ENCODE data around the gene SDK2. TPM values are rescaled to one million over a fixed set of nuclear protein-coding genes. Genes with fewer than 3 reads are reported as not detected.

Gene SDK2
- total and polyA plus RNA-seq, 2 of the 4 experiments (the other 2 are of a cell fraction) = under 0.01 to 0.03 TPM

DNA sequence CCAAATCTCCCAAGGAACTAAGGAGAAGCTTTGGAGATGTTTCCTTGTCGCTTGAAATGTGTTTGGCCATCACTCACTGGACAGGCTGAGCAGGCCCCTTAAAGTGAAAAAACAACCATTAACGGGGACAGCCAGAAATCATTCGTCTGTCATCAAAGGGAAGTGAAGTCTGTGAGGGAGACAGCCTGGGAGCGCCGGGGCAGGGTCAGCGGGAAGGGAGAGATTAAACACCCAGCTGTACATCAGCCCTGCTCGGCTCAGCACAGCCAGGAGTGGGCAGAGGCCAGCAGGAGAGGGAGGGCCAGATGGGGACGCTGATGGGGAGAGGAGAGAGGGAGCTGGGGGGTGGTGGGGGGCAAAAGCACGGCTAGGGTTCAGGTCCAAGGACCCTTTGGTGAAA, 105.1 kb downstream of the SDK2 start:
- CTCF ChIA-PET = no interaction called here
- intact Hi-C loops (cut with micrococcal nuclease) = no loop called here

More for the DNA sequence above, 105.1 kb downstream of the SDK2 start:
- no peak overlapping the region for H3K4me3 ChIP-seq (ENCODE audit: insufficient read depth, low read depth, low read length)
- H3K4ac ChIP-seq (ENCODE audit: low read depth, low read length) = no peak overlapping the region
- no peaks in the 10 kb centered on the region for H3K4me1 ChIP-seq (ENCODE audit: control insufficient read depth, insufficient read depth, low read length)
- TF ChIP-seq RCOR1 (IDR thresholded peaks at IDR 0.05; ENCODE audit: insufficient replicate concordance, low read length) = no peak
- no peak for TF ChIP-seq RFX5 (IDR thresholded peaks at IDR 0.05; ENCODE audit: low read depth, low read length)
- no peak for TF ChIP-seq CEBPB (IDR thresholded peaks at IDR 0.05; ENCODE audit: low read depth, low read length)
- TF ChIP-seq, protein P1, sequence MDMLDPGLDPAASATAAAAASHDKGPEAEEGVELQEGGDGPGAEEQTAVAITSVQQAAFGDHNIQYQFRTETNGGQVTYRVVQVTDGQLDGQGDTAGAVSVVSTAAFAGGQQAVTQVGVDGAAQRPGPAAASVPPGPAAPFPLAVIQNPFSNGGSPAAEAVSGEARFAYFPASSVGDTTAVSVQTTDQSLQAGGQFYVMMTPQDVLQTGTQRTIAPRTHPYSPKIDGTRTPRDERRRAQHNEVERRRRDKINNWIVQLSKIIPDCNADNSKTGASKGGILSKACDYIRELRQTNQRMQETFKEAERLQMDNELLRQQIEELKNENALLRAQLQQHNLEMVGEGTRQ (IDR thresholded peaks at IDR 0.05; ENCODE audit: low read depth, low read length) = no peak
- TF ChIP-seq MAZ (IDR thresholded peaks at IDR 0.05; ENCODE audit: borderline replicate concordance, low read depth, low read length) = no peak
- no peak for TF ChIP-seq SMC3 (IDR thresholded peaks at IDR 0.05; ENCODE audit: low read depth, low read length)
- no peak overlapping the region for H3K9ac ChIP-seq (ENCODE audit: low read depth, low read length)
- H2AK5ac ChIP-seq (ENCODE audit: low read depth, low read length) = no peak overlapping the region
- no peak overlapping the region for H3K18ac ChIP-seq (ENCODE audit: low read depth, low read length)
- H2BK120ac ChIP-seq (ENCODE audit: low read depth, low read length) = no peak overlapping the region
- H3K36me3 ChIP-seq (ENCODE audit: control insufficient read depth, insufficient read depth, low read length) = no peaks in the 10 kb centered on the region
- no peak overlapping the region for H2BK20ac ChIP-seq (ENCODE audit: low read depth, low read length)
- no peak for ATAC-seq (ENCODE audit: low read depth)
- H2BK15ac ChIP-seq (ENCODE audit: low read depth, low read length) = no peak overlapping the region
- in situ Hi-C loops (cut with MboI; ENCODE audit: low sequenced_read_pairs) (loop anchor here (25.0 kb wide), 1 partner anchor 277 kb away; the partner anchor contains the start of gene CPSF4L), dilution Hi-C loops (cut with HindIII; ENCODE audit: low sequenced_read_pairs, unreplicated experiment) (no loop called here)
- no peak overlapping the region for H4K8ac ChIP-seq (ENCODE audit: low read depth in 2 of 2, low read length in 2 of 2)
- WGBS, 2 experiments (ENCODE audit: extremely low coverage in 2 of 2, insufficient read length in 1 of 2) = 22% methylated on average over 3 of the region's 9 CpGs; no CpG with 5 or more reads in 1 of the 2 experiments
- no peaks in the 10 kb centered on the region for H3K9me1 ChIP-seq (ENCODE audit: insufficient read depth, low read length)
- no peaks in the 10 kb centered on the region for H4K20me1 ChIP-seq (ENCODE audit: insufficient read depth, low read length)
- H3K4me2 ChIP-seq (ENCODE audit: low read depth, low read length) = no peak overlapping the region
- no peak overlapping the region for H3K56ac ChIP-seq (ENCODE audit: extremely low read depth, insufficient read depth, low read length)
- H4K5ac ChIP-seq (ENCODE audit: low read depth, low read length) = no peak overlapping the region
- H2BK5ac ChIP-seq (ENCODE audit: low read depth, low read length, poor library complexity, severe bottlenecking) = no peak overlapping the region
- no peaks in the 10 kb centered on the region for H3K79me1 ChIP-seq (ENCODE audit: low read depth in 1 of 2, low read length in 2 of 2)
- H3K9me3 ChIP-seq (ENCODE audit: control insufficient read depth, insufficient read depth, low read length) = no peaks in the 10 kb centered on the region
- H3K27ac ChIP-seq (ENCODE audit: insufficient read depth, low read length) = no peak overlapping the region
- BruUV-seq (replicated peaks) = no TSS peak
- no peak overlapping the region for H3K14ac ChIP-seq (replicated peaks; ENCODE audit: low read depth, low read length)
- POLR2A ChIA-PET (ENCODE audit: unreplicated experiment) = no interaction called here
- no peak overlapping the region for H2AK9ac ChIP-seq (replicated peaks; ENCODE audit: low read depth, low read length, poor library complexity)
- H4K91ac ChIP-seq (ENCODE audit: insufficient read depth, low read depth, low read length) = no peak overlapping the region
- no peaks in the 10 kb centered on the region; the same call in 1 of the 2 replicates for H3K27me3 ChIP-seq (ENCODE audit: control insufficient read depth, insufficient read depth, low read length)
- no peak overlapping the region for H3K23ac ChIP-seq (ENCODE audit: low read depth, low read length)
- H2AFZ ChIP-seq (replicated peaks; ENCODE audit: low read length, poor library complexity) = no peak overlapping the region
- no peak for DNase-seq
